Gastroesophageal sphincter (tissue), 3 donors: Measurements from ENCODE around the gene KCNH4.

Experiments
- EP300 ChIP-seq: sonication (generic); formaldehyde crosslinking; IDR thresholded peaks from one replicate; pipeline ENCODE4 v1.6.1; 2017; ENCODE audit warnings: antibody characterized with exemption, mild to moderate bottlenecking
- POLR2A ChIP-seq, 2 donors: fragments of 450-650 bp; IDR thresholded peaks; one replicate each; pipeline ENCODE4 v1.6.1; 2017; ENCODE audit warnings: antibody characterized with exemption in 2 of 2, mild to moderate bottlenecking in 2 of 2, moderate library complexity in 1 of 2
- POLR2AphosphoS5 ChIP-seq: sonication (generic); formaldehyde crosslinking; IDR thresholded peaks from one replicate; pipeline ENCODE4 v1.6.1; 2017; ENCODE audit warnings: antibody characterized with exemption
- TF ChIP-seq, protein P1 (sequence below), 4 experiments: fragments of 200-600 bp in 2 of 4; fragments of 450-650 bp in 2 of 4; sonication (generic) in 1 of 4; IDR thresholded peaks; one replicate each; pipeline ENCODE4 v1.5.1; 2017 to 2019; ENCODE audit warnings: antibody characterized with exemption in 4 of 4, mild to moderate bottlenecking in 2 of 4, moderate library complexity in 2 of 4

DNA sequence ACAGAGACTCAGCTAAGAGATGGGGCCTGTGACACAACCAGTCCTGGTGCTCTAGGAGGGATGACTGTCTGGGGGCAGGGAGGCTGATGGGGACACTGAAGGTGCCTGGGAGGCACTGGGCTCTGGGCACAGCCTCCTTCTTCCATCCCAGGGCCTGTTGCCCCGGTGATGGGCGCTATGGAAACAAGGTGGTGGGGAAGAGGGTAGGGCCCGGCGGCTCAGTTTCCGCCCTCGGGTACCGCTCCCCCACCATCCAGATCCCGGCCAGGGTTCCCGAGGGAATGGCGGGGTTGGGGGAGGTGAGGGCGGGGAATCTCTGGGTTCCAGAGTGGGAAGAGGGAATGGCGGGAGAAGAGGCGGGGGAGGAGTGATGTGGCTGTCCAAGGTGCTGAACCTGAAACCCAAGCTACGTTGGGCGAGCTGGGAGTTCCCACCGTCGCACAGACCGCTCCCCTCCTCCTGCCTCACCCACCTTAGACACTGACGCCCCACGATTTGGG is 981 bp downstream of the KCNH4 start:
- TF ChIP-seq, protein P1, sequence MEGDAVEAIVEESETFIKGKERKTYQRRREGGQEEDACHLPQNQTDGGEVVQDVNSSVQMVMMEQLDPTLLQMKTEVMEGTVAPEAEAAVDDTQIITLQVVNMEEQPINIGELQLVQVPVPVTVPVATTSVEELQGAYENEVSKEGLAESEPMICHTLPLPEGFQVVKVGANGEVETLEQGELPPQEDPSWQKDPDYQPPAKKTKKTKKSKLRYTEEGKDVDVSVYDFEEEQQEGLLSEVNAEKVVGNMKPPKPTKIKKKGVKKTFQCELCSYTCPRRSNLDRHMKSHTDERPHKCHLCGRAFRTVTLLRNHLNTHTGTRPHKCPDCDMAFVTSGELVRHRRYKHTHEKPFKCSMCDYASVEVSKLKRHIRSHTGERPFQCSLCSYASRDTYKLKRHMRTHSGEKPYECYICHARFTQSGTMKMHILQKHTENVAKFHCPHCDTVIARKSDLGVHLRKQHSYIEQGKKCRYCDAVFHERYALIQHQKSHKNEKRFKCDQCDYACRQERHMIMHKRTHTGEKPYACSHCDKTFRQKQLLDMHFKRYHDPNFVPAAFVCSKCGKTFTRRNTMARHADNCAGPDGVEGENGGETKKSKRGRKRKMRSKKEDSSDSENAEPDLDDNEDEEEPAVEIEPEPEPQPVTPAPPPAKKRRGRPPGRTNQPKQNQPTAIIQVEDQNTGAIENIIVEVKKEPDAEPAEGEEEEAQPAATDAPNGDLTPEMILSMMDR (IDR thresholded peaks at IDR 0.05): no peak
- TF ChIP-seq POLR2A (IDR thresholded peaks at IDR 0.05) (no peak), EP300 (no peak), POLR2AphosphoS5 (no peak)
